Activated T-cell treated with anti-CD3 and anti-CD28 coated beads for 4 hours (primary cell): Measurements from ENCODE around the gene ECT2L.

Source experiments
- DNase-seq: peaks from one replicate; pipeline ENCODE4 v3.0.0-alpha.2; 2020

The ECT2L gene, protein sequence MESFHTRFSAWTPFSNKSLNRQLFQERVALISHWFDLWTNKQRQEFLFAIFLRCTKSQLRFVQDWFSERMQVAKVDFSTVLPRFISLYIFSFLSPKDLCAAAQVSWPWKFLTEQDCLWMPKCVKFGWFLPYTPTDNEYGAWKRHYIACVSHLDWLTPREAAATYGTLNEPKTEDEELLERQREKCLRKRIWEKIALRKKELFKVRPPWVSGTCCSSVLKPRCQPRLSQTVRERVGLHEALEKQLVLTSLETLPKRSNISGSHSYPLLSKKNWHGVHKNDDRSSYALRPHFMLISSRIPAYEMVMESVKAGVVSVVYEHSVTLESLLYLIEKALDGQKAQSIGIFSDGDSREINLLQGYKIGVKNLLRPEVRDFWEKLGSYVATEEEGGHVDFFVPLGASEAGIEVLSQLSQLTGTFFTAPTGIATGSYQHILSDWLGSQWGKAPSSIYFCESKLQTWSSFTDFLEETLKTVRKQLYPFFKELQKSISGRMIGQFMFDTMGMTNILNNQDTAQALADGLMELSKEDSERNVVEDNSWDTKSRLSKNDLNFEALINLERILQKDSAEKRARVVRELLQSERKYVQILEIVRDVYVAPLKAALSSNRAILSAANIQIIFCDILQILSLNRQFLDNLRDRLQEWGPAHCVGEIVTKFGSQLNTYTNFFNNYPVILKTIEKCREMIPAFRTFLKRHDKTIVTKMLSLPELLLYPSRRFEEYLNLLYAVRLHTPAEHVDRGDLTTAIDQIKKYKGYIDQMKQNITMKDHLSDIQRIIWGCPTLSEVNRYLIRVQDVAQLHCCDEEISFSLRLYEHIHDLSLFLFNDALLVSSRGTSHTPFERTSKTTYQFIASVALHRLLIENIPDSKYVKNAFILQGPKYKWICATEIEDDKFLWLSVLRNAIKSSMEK

DNA sequence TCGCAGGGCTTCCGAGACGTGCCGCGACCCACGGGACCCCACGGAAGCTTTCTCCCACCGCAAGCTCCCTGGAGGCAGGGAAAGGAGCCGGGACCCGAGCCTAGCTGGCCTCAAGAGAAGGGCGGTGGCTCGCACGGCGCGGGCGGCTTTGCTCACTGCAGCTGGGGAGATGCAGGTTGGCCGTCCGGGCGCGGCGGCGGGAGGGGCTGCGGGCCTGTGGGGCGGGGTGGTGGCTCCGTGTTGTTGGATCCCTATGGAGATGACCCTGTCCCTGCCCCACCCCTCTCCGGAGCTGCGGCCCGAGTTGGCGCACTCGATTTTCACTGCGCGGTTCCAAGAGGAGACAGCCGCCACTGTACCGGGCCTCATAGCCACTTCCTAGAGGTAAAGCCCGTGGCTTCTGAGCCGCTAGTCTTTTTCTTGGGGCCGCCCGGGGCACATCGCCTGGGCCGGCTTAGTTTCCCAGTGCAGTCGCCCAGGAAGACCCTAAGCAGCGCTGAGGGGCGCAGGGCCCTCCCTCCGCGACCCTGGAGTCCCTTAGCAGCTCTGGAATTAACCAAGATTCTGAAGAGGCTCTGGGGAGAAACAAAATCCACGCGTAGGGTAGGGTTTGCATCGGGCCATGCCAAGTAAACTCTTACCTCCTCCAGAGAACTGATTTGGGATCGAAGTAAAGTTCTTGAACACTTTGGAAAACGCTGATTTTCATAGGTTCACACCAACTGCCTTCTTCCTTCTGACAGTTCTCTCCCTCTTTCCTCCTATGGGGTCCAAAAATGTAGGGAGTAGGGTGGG, at the start of gene ECT2L:
Gene ECT2L (plus strand): TSS at position 279 of the 795 bp plus-strand sequence. CDS start 17,188 bp downstream, outside the sequence.
- no peak for DNase-seq

DNA sequence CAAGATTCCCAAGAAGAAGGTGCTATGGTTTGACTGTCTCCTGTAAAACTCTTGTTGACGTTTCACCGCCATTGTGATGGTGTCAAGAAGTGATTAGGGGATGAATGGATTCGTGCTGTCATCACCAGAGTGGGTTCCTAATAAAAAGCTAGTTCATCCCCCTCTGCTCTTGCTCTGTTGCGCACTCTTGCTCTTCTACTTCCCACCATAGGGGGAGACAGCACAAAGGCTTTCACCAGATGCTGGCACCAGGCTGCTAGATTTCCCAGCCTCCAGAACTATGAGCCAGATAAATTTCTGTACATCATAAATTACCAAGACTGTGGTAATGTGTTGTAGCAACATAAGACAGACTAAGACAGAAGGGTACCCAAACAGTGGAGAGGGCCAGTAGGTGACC, 43.9 kb upstream of the ECT2L start:
- DNase-seq, result no peak

DNA sequence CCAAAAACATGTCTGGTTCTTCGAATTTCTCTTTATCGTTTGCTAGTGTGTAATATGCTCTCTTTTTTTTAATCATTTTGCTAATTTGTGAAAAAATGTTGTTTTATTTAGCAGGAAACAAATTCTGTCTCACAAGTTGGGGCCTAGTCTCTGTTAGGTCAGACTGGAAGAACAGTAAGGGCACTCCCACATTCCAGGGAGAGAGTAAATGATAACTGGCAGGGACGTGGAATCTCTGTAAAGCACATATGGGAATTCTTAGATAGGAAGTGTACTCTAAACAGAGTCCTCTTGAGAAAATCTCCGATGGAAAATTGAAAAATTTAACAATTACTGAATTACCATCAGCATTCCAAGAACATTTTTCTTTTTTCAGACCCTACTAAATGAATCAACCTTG, 38.8 kb upstream of the ECT2L start:
- DNase-seq, result no peak

DNA sequence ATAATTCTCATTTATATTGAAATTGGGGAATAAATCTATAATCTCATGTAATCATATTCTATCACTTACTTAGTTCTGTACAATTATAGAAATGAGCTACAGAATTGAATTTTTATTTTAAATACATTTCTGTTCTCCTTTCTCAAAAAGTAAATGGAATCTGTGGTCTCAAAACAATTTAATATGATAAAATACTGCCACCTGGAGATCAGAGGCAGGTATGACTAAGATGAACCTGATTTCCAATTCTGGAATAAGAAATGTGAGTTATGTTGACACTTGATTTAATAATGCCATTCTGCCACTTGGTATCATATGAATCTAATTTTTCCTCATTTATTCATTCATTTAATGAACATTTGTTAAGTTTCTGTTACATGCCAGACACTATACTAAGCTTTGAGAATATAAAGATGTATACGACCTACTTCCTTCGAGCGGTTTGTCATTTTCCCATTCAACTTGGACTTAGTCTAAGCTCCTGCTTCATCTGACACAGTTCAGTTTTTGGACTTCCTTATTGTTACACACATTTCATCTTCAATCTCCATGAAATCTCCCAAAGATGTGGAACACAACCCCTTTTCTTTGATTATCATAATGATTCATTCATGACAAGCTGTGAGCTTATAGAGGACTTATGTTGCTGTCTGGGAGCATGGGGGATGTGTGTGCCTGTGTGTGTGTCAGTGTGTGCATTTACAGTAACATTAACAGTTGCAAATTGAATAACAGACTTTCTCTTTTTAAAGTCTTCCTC, 29.8 kb upstream of the ECT2L start:
- DNase-seq, result no peak

DNA sequence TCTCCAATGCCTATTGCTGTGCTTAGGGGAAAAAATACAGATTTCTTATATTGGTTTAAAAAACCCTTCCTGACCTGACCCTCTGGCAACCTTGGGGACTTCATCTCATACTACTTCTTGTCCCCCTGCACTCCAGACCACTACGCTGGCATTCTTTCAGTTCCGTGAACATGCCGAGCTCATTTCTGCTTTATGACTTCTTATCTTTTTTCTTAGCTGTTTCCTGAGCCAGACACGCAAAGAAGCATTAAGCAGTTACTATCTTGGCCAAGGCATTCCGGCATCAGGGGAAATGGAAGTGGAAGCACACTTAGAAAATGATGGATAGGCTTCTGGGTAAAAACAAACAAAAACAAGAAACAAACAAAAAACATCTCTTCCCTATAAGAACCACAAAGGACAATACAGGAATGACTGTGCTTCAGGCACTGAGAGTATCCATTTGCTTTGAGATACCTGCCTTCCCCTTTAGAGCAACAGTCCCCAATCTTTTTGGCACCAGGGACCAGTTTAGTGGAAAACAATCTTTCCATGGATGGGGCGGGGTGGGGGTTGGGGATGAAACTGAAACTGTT, 26.7 kb upstream of the ECT2L start:
- no peak for DNase-seq

DNA sequence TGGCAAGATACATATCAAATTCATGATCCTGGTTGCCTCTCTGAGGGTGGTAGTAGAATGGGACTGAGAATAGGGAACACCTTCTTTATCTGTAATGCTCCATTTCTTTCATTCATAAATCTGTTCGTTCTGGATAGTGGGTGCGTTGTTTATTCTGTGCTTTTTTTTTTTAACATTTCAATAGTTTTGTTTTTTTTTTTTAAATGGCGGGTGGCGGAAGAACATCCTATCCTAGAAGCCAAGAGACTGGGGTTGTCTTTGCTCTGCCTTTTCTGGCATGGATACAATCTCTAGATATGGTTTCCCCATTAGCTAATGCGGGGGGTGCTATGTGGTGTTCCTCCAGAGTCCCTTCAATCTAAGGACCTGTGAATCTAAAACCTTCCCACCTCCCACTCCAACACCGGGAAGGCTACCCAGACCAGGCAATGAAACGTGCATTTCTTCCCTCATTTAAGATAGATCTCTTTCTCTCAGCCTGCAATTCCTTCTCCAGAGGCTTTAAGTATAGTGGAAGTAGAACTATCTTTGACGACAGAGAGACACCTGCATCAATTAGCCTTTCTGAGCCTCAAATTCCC, 23.2 kb upstream of the ECT2L start:
- no peak for DNase-seq

DNA sequence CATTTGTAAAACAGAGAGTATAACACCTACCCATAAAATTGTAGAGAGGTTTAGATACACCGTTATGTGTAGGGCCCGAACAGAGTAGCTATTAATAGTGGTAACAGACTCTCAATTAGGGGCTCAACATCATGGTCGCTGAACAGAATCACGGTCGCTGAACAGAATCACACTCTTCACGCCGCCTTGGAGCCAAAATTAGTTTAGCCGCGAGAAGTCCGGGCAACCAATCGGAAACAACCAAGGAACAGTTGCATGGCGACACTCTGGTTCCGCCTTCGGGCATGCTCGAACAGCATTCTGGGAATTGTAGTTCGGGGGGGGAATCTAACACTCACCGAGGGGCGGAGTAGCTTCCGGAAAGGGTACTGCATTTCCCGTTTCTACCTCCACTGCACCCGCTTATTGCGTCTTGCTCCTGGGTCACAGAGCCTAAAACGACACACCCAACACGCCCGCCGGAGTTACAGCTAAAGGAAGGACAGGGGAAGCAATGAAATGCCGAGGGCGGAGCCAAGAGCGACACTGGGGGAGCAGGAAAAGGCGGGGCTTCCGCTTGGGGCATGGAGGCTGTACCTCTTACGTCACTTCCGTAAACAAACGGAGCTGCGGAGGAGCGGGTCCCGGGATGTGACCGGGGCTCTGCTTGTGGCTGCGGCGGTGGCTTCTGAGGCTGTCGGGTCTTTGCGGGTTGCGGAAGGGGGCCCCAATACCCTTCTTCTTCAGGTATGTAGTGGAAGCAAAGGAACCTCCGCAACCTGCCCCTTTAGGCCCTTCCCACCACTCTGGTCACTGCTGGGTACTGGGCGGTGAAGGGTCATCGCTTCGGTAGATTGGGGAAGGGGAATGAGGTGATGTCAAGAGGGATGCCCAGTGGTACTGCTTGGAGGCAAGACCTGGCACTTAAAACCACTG, 22.5 kb upstream of the ECT2L start, which contains the start of gene CCDC28A:
Gene CCDC28A (plus strand): TSS at position 593 of the 915 bp plus-strand sequence. CDS start 2,352 bp downstream, outside the sequence.
- peak; percentile 91 for DNase-seq

DNA sequence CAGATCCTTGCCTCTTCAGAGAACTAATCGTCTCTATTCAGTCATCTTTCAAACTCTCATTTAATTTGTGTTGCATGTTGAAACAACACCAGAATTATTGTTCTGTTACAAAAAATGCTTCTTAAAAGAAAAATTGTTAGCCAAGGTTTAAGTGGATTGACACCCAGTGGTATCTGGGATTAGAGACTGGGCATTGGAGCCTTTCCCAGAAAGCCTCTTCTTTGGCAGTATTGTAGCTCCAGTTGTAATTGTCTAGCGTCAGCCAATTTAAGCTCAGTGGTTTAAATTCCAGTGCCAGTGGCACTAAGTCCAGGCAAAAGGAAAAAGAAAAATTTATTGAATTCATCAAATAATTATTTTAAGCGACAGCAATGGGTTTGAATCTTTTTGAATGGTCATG, 21.5 kb upstream of the ECT2L start:
- DNase-seq, result no peak

DNA sequence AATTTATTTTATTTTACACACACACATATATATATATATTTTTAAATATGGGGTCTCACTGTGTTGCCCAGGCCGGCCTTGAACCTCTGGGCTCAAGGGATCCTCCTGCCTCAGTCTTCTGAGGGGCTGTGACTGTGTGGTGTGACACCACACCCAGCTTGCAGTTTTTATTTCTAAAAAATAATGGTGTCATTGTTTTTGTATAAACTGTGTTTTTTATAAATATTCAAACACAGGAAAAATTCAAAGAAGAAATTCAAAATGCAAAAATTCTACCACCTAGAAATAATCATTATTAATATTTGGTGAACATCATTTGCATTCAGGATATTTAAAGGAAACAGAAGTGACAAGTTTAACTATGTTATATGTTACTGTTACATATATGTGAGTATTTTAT, 19.2 kb upstream of the ECT2L start:
- DNase-seq, result no peak

DNA sequence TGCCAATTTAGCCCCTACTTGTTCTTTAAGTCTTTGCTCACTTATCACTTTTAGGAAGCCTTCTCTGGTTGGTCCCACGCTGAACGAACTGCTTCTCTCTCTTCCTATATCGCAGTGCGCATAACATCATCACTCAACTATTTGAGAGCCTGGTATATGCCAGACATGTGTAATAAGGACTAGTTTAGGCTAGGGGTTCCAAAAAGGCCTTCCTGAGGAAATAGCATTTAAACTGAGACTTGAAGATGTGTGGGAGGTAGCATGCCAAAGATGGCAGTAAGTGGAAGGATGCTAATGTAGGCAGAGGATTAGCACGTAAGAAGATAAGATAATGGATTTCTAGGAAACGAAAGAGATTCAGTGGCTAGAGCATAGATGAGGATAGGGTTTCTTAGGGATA, 17.6 kb upstream of the ECT2L start:
- no peak for DNase-seq

DNA sequence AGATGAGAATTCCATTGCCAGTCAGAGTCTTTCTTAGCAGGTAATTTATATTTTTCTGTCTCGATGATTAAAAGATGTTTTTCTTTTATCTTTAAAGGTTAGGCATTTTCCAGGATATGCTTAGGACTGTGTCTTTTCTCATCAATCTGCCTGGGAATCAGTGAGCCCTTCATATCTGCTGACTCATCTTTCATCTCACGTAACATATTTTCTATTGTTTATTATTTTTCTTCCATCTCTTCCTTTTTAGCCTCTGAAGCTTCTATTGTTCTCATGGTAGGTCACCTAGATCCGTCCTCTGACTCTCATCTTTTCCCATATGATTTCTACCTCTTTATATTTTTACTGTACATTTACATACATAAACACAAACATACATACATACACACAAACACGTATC, 13.6 kb upstream of the ECT2L start:
- no peak for DNase-seq

DNA sequence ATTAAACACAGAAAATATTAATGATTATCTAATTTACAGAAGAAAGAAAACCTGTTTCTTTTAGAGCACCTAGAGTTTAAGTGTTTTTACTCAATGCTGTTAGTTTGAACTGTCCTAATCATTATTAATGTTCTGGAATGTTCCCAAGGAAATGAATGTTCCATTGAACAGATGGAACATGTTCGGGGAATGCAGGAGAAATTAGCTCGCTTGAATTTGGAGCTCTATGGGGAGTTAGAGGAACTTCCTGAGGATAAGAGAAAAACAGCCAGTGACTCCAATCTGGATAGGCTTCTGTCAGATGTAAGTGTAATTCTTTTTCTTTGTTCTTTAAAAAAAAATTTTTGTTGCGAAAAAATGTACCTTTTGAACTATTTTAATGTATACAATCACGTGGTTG, 10.8 kb upstream of the ECT2L start:
- DNase-seq, result no peak

DNA sequence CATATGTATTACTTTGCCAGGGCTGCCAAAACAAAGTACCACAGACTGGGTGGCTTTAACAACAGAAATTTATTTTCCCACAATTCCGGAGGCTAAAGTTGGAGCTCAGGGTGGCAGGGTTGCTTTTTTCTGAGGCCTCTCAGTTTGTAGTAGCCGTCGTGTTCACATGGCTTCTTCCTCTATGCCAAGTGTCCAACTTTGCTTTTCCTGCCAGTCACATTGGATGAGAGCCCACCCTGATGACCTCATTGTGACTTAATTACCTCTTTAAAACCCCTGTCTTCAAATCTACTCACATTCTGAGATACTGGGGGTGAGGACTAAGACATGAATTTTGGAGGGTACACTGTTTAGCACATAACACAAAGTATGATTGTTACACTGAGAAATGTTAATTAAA, 9.9 kb upstream of the ECT2L start:
- DNase-seq, result no peak

DNA sequence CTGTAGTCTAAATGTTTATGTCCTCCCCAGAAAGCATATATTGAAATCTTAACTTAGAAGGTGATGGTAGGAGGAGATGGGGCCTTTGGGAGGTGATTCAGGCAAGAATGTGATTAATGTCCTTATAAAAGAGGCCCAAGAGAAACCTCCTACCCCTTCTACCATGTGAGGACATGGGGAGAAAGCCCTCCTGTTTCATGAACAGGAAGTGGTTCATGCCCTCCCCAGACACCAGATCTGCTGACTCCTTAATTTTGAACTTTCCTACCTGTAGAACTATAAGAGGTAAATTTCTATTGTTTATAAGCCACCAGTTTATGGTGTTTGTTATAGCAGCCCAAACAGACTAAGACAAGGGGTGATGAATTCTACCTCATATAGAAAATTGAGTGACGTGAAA, 8.7 kb upstream of the ECT2L start:
- DNase-seq, result no peak

DNA sequence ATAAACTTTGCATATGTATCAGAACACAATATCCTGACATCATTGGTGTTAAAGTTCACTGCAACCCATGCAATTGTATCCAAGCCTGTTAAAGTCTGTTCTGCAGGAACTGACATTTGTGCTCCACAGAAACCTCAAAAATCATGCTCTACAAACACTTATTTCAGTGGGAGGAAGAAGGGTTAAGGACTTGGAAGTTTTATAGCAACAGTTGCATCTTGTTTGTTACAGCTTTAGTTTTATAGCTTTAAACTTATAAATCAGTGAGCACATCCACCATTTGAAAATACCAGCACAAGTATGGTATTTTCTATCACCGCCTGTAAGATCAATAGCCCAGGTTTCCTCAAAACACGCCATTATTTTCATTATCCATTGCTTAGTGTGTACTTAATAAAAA, 884 bp downstream of the ECT2L start:
- no peak for DNase-seq

DNA sequence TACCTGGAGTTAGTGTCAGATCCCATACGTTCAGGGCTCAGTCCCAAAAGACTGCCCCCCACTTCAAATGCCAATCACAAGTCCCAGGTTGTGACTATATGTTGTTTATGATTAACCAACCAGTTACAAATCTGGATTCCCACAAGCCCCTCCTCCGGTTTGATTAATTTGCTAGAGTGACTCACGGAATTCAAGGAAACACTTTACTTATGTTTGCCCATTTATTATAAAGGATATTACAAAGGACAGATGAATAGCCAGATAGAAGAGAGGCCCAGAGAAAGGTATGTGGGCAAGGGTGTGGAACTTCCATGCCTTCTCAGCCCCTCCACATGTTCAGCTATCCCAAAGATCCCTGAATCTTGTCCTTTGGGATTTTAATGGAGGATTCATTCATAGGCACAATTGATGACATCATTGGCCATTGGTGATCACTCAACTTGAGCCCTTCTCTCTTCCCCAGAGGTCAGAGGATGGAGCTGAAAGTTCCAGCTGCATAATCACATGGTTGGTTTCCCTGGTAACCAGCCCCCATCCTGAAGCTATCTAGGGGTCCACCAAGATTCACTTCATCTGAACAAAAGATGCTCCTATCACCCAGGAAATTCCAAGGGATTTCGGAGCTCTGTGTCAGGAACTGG, 2.0 kb downstream of the ECT2L start:
- DNase-seq, result no peak

DNA sequence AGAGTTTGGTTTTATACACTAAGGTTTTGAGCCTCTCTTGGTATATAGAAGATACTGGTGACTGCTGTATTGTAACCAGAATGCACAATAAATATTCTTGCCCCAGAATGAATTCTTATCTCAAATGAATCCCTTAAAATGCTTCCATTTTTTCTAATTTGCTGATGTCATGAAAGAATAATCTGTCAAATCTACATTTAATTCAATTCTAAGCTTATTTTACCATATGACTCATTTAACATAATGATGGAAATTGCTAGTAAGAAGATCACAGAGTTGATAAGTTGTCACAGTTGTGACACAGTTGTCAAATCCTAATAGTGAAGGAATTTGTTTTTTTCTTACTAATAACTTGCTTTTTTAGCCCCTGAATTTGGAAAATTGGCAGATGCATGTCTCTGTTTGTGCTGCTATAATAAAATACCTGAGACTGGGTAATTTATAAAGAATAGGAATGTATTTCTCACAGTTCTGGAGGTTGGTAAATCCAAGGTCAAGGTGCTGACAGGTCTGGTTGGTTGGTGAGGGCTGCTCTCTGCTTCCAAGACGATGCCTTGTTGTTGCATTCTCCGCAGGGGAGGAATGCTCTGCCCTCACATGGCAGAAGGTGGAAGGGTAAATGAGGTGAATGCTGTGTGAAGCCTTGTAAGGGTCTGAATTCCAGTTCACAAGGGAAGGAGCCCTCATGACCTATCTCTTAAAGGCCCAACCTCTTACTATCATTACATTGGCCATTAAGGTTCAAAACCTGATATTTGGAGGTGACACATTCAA, 4.7 kb downstream of the ECT2L start:
- DNase-seq, result no peak

DNA sequence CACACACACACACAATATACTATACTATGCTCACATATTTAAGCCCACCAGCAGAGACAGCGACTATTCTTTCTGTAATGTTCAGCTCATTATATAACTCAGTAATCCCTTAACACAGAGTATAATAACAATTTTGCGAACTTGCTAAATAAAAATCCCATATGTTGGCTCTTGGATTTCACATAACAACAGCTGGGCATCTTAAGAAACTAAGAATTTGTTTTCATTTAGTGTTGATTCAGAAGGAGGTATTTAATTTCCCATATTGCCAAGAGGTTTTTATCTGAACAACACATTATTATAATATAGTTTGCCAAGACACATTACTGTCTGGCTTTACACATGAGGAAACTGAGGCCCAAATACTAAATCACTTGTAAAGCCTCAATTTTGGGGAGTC, 7.4 kb downstream of the ECT2L start:
- no peak for DNase-seq

DNA sequence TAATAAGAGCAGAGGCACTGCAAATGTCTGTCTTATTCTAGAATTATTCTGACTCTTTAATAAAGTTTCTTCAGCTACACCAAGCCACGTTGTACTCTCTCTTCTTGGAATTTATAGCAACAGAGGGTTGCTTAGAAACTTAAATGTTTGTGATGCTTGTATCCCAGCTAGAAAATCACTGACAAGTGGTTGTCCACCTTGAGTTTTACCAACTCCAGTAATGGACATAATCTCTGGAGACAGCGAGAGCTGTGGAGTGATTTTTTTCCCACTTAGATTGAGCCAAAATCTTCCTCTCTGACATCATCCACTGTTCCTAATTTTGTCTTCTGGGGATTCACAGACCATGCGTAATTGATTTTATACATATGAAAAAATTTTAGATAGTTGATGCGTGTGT, 8.0 kb downstream of the ECT2L start:
- DNase-seq, result no peak
